ENCODE data around the gene PARD6G.

Gene PARD6G

GRCh38 chr18:80107426-80107825 lies 139.9 kb downstream of the PARD6G start:
- no peak for DNase-seq (ENCODE audit: low read depth)
